PC-3 (cell line): ENCODE measurements around the gene VAT1L.

Experiments used
- CTCF ChIP-seq: fragments of 300-600 bp; sonication (generic); conservative IDR thresholded peaks from 2 replicates; pipeline ENCODE4 v1.5.1; 2017; ENCODE audit warnings: antibody characterized with exemption, low read depth, mild to moderate bottlenecking, low read length
- EZH2 ChIP-seq: fragments of 300-600 bp; sonication (generic); IDR thresholded peaks from one replicate; pipeline ENCODE4 v1.6.1; 2017; ENCODE audit warnings: antibody characterized with exemption, mild to moderate bottlenecking, low read length; ENCODE audit not compliant: unreplicated experiment

- TF ChIP-seq EZH2 (no peak), CTCF (no peak)
Measured at GRCh38 chr16:77960766-77961165, 172.4 kb downstream of the VAT1L start.
